Islet precursor cell (in vitro differentiated cells): ENCODE measurements around the gene PCK2.

Source experiments
- DNase-seq: peaks from one replicate; pipeline ENCODE4 v3.0.0-alpha.2; 2018

Gene PCK2

GRCh38 chr14:24121210-24121609, 27.1 kb downstream of the PCK2 start:
- no peak for DNase-seq

DNA sequence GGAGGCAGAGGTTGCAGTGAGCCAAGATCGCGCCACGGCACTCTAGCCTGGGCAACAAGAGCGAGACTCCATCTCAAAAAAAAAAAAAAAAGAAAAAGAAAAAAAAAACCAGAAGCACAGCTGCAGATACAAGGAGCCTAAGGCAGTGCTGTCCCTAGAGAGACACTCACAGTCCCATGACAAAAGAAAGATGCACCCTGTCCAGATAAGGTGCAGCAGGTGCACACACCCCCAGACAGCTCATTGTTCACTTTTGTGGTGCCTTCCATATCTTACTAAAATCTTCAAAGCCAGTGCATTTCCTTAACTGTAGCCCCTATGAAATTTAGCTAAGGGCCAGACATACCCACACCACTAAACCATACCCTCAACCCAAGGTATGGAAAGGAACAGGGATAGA, 28.3 kb downstream of the PCK2 start:
- no peak for DNase-seq

GRCh38 chr14:24122898-24123297, 28.8 kb downstream of the PCK2 start:
- DNase-seq, result no peak

- DNase-seq, result no peak
These were observed 29.6 kb downstream of the PCK2 start for GRCh38 chr14:24123424-24124417.

- DNase-seq, result no peak
These were observed 32.8 kb downstream of the PCK2 start for GRCh38 chr14:24126939-24127338.

GRCh38 chr14:24127673-24128072, 33.6 kb downstream of the PCK2 start:
- no peak for DNase-seq

DNA sequence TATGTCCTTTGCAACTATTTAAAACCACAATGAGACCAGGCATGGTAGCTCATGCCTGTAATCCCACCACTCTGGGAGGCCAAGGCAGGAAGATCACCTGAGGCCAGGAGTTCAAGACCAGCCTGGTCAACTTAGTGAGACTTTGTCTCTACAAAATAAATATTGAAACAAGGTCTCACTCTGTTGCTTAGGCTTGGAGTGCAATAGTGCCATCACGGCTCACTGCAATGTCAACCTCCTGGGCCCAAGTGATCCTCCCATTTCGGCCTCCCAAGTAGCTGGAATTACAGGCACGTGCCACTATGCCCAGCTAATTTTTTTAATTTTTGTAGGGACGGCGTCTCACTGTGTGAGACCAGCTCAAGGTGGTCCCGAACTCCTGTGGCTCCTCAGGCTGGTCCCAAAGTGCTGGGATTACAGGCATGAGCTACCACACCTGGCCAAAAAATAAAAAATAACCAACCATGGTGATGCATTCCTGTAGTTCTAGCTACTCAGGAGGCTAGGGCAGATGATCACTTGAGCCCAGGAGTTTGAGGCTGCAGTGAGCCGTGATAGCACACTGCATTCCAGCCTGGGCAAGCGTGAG, 35.4 kb downstream of the PCK2 start:
- DNase-seq, result no peak

DNA sequence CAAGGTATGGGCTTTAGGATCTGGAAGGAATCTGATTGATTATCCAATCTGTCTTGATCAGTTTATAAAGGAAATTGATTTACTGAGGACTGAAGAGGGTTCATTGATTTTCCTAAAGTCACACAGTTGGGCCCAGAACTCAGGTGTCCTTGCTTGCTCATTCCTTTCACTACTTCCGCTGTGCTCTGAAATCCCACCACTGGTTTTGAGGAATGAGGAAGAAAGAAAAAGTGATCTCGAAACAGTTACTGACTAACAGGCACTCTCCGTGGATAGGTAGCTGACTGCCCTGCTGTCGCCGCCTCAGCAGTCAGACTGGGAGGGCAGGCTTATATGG, 36.2 kb downstream of the PCK2 start, which contains the start of gene FITM1:
Gene FITM1 (plus strand): TSS at position 280 of the 337 bp plus-strand sequence. CDS start 905 bp downstream, outside the sequence.
- no peak for DNase-seq

DNA sequence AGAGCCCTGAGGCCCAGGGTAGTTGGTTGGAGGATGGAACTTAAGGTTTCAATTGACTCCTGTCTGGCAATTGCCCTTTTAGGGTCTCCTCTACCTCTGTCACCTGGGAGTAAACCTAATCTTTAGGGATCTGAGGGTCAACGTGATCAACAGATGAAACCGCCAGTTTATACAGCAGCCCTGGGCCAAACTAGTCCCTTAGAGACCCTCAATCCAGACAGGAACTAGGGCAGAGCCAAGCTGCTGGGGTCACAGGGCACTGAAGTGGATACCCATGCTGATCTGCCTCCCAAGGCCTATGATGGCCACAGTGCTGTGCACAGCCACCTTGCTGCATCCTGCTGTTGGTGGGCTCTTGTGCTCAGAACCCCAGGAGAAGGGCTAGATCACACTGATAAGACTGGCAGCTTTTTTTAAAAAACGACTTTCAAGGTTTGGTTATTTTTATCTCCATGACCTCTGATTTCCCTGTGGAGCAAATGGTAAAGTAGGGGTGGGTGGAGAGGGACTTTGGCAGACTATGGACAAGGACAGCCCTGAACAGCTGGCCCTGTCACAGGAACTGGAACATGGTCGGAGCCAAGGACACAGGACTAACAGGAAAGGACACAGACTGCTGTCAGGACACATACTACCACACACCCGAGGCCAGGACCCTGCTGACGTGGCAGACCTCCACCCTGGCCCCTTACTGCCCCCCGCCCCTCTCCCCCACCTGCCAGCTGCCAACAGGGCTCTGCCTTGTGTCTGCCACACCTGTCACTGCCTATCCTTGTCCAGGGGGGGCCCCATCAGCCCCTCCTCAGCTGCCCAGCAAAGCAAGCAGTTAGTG, 36.8 kb downstream of the PCK2 start:
- no peak for DNase-seq

DNA sequence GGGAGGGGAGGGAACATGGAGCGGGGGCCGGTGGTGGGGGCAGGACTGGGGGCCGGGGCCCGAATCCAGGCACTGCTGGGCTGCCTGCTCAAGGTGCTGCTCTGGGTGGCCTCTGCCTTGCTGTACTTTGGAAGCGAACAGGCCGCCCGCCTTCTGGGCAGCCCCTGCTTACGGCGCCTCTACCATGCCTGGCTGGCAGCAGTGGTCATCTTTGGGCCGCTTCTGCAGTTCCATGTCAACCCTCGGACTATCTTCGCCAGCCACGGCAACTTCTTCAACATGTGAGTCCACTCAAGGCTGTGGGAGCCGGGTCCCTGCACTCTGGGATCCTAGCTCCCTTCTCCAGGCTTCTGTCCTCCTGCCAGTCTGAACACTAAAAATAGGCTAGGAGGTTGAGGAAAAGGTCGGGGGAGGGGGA, 37.4 kb downstream of the PCK2 start:
- no peak for DNase-seq

- DNase-seq, result no peak
These were observed 38.1 kb downstream of the PCK2 start for GRCh38 chr14:24132061-24132685.

- DNase-seq, result no peak
These were observed 38.9 kb downstream of the PCK2 start for GRCh38 chr14:24132976-24133375.

DNA sequence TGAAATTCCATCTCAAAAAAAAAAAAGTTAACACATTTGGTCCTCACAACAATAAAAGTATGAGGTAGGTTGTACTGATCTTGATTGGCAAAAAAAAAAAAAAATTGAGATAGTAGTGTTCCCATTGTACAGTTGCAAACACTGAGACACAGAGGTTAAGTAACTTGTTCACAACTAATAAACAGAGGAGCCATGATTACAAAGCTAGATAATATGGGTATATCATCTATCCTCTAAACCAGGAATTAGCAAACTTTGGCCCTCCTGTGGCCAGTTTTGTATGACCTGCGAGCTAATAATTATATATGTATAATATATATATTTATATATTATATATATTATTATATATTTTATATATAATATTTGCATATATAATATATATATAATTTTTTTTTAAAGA, 39.6 kb downstream of the PCK2 start:
- DNase-seq, result no peak

DNA sequence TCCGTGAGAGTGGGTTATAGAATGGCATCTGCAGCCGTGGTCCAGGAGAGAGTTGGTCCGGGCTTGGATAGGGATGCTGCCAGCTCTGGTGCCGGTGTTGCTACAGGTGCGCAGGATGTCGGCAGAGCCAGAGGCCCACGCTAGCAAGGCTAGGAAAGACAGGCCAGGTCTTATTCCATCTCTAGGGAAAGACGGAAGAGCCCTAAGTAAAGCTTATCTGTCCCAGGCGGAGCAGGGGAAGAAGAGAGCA, 41.4 kb downstream of the PCK2 start:
- DNase-seq, result no peak

- peak; percentile 94 for DNase-seq
These were observed 41.9 kb downstream of the PCK2 start, which contains the start of gene PSME1 for GRCh38 chr14:24135834-24136683. Gene PSME1 (plus strand): TSS chr14:24136194. CDS start chr14:24136263, 69 bp downstream.

DNA sequence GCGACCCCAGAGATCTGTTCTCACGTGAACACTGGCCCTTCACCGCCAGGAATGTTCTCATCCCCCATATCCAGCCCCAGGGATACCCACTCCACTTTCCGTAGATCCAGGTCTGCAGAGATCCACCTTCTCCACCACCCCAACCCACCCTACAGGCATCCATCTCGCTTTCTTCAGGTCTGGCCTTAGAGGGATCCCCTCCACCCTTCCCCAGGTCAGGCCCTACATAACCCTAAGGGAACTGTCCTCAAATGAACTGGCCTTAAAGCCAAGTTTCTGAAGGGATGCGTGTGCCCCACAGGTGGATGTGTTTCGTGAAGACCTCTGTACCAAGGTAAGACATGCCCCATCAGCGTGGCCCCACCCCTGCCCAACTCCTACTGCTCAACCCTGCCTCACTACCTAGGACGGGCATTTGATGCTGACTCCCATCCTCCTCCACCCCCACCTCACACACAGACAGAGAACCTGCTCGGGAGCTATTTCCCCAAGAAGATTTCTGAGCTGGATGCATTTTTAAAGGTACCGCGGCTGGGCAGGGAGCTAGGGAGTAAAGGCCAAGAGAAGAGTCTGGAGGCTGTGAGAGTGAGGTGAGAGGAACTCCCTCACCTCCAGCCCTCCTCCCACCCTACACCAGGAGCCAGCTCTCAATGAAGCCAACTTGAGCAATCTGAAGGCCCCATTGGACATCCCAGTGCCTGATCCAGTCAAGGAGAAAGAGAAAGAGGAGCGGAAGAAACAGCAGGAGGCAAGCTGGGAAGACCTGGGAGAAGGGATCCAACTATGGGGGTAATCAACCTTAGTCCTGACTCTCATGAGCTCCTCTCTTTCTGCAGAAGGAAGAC, 42.8 kb downstream of the PCK2 start:
- no peak for DNase-seq

DNA sequence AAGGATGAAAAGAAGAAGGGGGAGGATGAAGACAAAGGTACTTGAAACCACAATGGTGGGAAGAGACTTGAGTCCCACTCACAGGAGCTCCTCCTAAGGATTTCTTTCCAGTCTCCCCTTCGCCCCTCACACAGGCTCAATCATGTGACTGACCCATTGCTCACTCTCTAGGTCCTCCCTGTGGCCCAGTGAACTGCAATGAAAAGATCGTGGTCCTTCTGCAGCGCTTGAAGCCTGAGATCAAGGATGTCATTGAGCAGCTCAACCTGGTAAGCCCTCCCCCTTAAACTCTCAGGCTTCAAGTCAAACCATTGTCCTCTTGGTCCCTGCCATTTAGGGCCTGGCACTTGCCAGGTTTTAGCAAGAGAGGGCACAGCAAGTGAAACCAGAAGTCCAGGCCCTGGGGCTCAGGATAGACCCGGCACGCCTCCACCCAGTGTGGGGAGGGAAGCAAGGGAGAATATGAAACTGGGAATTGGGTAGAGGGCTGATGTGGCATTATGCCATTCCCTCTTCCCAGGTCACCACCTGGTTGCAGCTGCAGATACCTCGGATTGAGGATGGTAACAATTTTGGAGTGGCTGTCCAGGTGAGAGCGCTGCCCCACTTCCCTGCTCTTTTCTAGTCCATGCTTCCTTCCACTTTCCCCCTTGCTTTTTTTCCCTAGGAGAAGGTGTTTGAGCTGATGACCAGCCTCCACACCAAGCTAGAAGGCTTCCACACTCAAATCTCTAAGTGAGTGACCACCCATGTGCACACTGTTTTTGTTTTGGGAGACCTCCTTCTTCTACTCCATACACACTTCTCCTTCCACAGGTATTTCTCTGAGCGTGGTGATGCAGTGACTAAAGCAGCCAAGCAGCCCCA, 43.7 kb downstream of the PCK2 start:
- DNase-seq, result no peak

- DNase-seq, result no peak
These were observed 44.5 kb downstream of the PCK2 start for GRCh38 chr14:24138396-24139271.
